ENCODE data around the gene RAB7B. TPM values are rescaled to one million over a fixed set of nuclear protein-coding genes. Genes with fewer than 3 reads are reported as not detected.

Gene RAB7B
- total and polyA plus RNA-seq, 2 of the 13 experiments (the other 11 are each of a cell fraction or from before 2014, with no cell fraction given): 0.05 to 0.46 TPM

DNA sequence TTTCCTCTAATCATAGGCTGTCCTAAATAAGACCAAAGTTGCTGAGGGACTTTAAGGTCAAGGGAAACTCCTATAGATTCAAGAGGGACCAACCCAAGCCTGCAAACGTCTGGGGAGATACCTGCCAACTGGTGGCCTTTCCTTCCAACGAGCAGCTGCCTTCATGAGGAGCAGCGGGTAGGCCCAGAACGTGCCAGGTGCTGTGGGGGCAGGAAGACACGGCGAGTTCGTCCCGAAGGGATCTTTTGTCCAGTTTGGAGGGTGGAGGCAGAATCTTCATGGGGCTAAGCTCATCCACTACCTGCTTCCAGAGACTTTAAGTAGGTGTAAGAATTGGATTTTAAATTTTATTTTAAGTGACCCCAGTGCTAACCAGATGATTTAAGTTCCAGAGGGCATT lies 34.0 kb downstream of the RAB7B start (continued):
- TF ChIP-seq MED8 (CRISPR knock-in tag; IDR thresholded peaks at IDR 0.05; ENCODE audit: insufficient replicate concordance) (no peak), ZSCAN9 (CRISPR knock-in tag; IDR thresholded peaks at IDR 0.05; ENCODE audit: borderline replicate concordance) (no peak), ARHGAP35 (CRISPR knock-in tag; IDR thresholded peaks at IDR 0.05; ENCODE audit: borderline replicate concordance) (no peak), RBAK (CRISPR knock-in tag; IDR thresholded peaks at IDR 0.05) (no peak), ZNF646 (CRISPR knock-in tag; IDR thresholded peaks at IDR 0.05) (no peak)

DNA sequence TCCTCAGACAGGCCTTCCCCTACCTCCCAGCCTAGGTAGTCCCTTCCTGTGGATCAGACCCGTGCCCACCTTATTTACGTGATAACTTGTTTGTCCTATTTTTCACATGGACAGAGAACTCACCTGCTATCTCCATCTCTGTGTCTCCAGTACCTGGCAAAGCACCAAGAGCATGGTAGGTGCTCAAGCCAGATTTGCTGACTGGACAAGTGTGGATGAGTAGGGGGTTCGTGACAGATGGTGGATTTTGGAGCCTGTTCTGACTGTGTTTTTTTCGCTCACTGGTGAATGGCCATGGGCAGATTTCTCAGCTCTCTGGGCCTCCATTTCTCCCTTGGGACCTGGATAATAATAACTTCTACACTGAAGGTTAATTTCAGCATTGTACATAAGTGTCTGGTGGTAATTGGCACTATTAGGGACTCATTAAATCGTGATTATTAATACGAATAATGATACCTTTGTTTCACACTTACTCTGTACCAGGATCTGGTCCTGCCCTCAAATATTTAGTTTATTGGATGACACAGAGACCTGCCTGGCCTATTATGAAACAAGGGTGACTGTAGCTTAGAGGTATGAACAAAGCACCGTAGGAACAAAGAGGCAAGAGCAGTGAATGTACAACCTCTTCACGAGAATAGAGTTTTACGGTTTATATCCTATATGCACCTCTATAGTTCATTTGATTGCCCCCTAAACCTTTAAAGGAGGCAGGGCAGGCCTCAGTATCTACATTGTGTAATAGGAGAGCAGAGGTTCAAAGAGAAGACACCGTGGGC lies 35.5 kb downstream of the RAB7B start:
- Histone ChIP-seq H3K9ac (ENCODE audit: insufficient read depth, low read depth, low read length) (no peak overlapping the region), H3K36me3 (replicated peaks in 1 of 2; ENCODE audit: control insufficient read depth in 1 of 2, insufficient read depth in 2 of 2, low read length in 2 of 2) (no peaks in the 10 kb centered on the region), H3K27me3 (ENCODE audit: control insufficient read depth in 1 of 2, insufficient read depth in 2 of 2, low read length in 2 of 2) (peaks cover 1 to 40% of the 10 kb centered on the region in 2 experiments; a peak in 3 of 5 replicates), H4K20me1 (ENCODE audit: insufficient read depth, low read length) (no peaks in the 10 kb centered on the region), H3K27ac (ENCODE audit: extremely low read length, insufficient read depth, low read length) (no peak overlapping the region), H3K79me2 (ENCODE audit: insufficient read depth, low read length) (no peaks in the 10 kb centered on the region), H3K4me3 (replicated peaks in 1 of 3; ENCODE audit: insufficient read depth in 1 of 3, low read depth in 2 of 3, low read length in 3 of 3) (no peak overlapping the region), H3K4me1 (ENCODE audit: insufficient read depth, low read length) (no peaks in the 10 kb centered on the region), H3K9me3 (ENCODE audit: low read length) (no peaks in the 10 kb centered on the region), H3K4me2 (ENCODE audit: low read depth, low read length) (no peak overlapping the region), H2AFZ (ENCODE audit: low read length) (no peak overlapping the region)
- in situ Hi-C loops (cut with HindIII; ENCODE audit: extremely low pct_ligation_motif_present, low pct_unique_long_range_greater_than_20kb): loop anchor here (5.0 kb wide), 1 partner anchor 40 kb away; no protein-coding TSS in a partner anchor
- BruUV-seq (replicated peaks): no TSS peak
- ATAC-seq (no peak), FAIRE-seq (no peak), DNase-seq (ENCODE audit: low spot score) (no peak)
- intact Hi-C loops (cut with micrococcal nuclease; ENCODE audit: unreplicated experiment): no loop called here
- ChIA-PET POLR2A (no interaction called here), CTCF (ENCODE audit: low intra/inter-chr PET ratio, low total read pairs) (no interaction called here)
- 5% methylated on average over 10 of the region's 10 CpGs for whole genome bisulfite sequencing (ENCODE audit: low lambda C conversion rate)
- TF ChIP-seq SRSF9 (IDR thresholded peaks at IDR 0.05; ENCODE audit: borderline replicate concordance, insufficient read depth, low read depth, low read length, poor library complexity, severe bottlenecking) (no peak), MAFF (IDR thresholded peaks at IDR 0.05; ENCODE audit: low read depth, low read length) (peak; percentile 75), RFXAP (CRISPR knock-in tag; IDR thresholded peaks at IDR 0.05; ENCODE audit: borderline replicate concordance) (no peak), ASH2L (IDR thresholded peaks at IDR 0.05; ENCODE audit: insufficient read length, low read depth, low read length) (no peak), XBP1 (CRISPR knock-in tag; IDR thresholded peaks at IDR 0.05) (no peak), MAFK (conservative IDR thresholded peaks at IDR 0.05 in 1 of 2, IDR thresholded peaks at IDR 0.05 in 1 of 2; ENCODE audit: low read length in 2 of 2) (peak; percentile 79 to 86), ZNF414 (CRISPR knock-in tag; IDR thresholded peaks at IDR 0.05) (no peak), ZNF605 (CRISPR knock-in tag; IDR thresholded peaks at IDR 0.05) (no peak)
